A673 (cell line): Measurements from ENCODE around the gene NCOA3. TPM values are rescaled to one million over a fixed set of nuclear protein-coding genes. Genes with fewer than 3 reads are reported as not detected.

Source experiments
- BruUV-seq: library from RNA; stranded (reverse); fragments of 400-500 nt; replicated peaks from 2 replicates; lab custom pipeline; 2021; lab: Mats Ljungman, UMichigan
- CTCF ChIA-PET: fragments of 300-600 bp; sonication (Branson Sonifier 250); formaldehyde crosslinking; loops from one replicate; lab custom pipeline; 2022; ENCODE audit warnings: antibody characterized with exemption; lab: Charles Lee
- POLR2A ChIA-PET: fragments of 300-600 bp; sonication (Branson Sonifier 250); formaldehyde crosslinking; loops from one replicate; lab custom pipeline; 2022; ENCODE audit warnings: antibody characterized with exemption; ENCODE audit not compliant: low non-redundant PET; lab: Charles Lee
- DNase-seq: peaks from one replicate; pipeline ENCODE4 v3.0.0-alpha.2; 2015; ENCODE audit warnings: low spot score
- H3K27ac ChIP-seq: fragments of 200-600 bp; sonication (generic); 2 replicates; pipeline ENCODE4 v1.5.1; 2016; ENCODE audit warnings: mixed run types, low read depth, mild to moderate bottlenecking, mixed read lengths, antibody characterized with exemption, low read length; ENCODE audit not compliant: poor library complexity, severe bottlenecking
- H3K27me3 ChIP-seq: fragments of 200-600 bp; sonication (generic); replicated peaks from 2 replicates; pipeline ENCODE4 v1.6.1; 2017; ENCODE audit warnings: mixed run types, low read depth, mild to moderate bottlenecking, mixed read lengths, antibody characterized with exemption, low read length; ENCODE audit not compliant: insufficient read depth, poor library complexity
- H3K36me3 ChIP-seq: fragments of 200-600 bp; sonication (generic); 2 replicates; pipeline ENCODE4 v1.6.1; 2016; ENCODE audit warnings: mixed run types, mild to moderate bottlenecking, mixed read lengths, antibody characterized with exemption, low read length; ENCODE audit not compliant: insufficient read depth, poor library complexity, severe bottlenecking
- H3K4me1 ChIP-seq: fragments of 200-600 bp; sonication (generic); 2 replicates; pipeline ENCODE4 v1.6.1; 2017; ENCODE audit warnings: mixed run types, mild to moderate bottlenecking, mixed read lengths, antibody characterized with exemption, low read length; ENCODE audit not compliant: insufficient read depth, poor library complexity, severe bottlenecking
- H3K4me3 ChIP-seq: fragments of 200-600 bp; sonication (generic); 2 replicates; pipeline ENCODE4 v1.5.1; 2016; ENCODE audit warnings: low read depth, mixed run types, mild to moderate bottlenecking, mixed read lengths, low read length; ENCODE audit not compliant: poor library complexity, severe bottlenecking
- H3K9me3 ChIP-seq: fragments of 200-600 bp; sonication (generic); 2 replicates; pipeline ENCODE4 v1.6.1; 2016; ENCODE audit warnings: mixed run types, low read depth, mild to moderate bottlenecking, mixed read lengths, antibody characterized with exemption, low read length; ENCODE audit not compliant: poor library complexity, severe bottlenecking
- EZH2 ChIP-seq: fragments of 200-600 bp; sonication (generic); IDR thresholded peaks from 2 replicates; pipeline ENCODE4 v1.6.1; 2017; ENCODE audit warnings: borderline replicate concordance, low read depth, mild to moderate bottlenecking, mixed read lengths, antibody characterized with exemption, low read length; ENCODE audit not compliant: poor library complexity, severe bottlenecking
- intact Hi-C: fragments of 100-400 bp; cut with micrococcal nuclease; formaldehyde crosslinking; loops from one replicate; pipeline ENCODE4 v1.10.0; 2022; ENCODE audit not compliant: unreplicated experiment
- total RNA-seq: library from RNA; stranded (reverse); gene quantifications from 2 replicates; pipeline ENCODE4 v1.2.3, GENCODE V29; 2021
- TF ChIP-seq, protein P1 (sequence below): fragments of 300-800, 200-600 bp; sonication (generic); conservative IDR thresholded peaks from 2 replicates; pipeline ENCODE4 v1.5.1; 2017; ENCODE audit warnings: low read depth, mild to moderate bottlenecking, antibody characterized with exemption, low read length, moderate library complexity, mixed read lengths

NCOA3 gene
- total RNA-seq, 1 experiment from 2014 or later = 26.8 TPM

DNA sequence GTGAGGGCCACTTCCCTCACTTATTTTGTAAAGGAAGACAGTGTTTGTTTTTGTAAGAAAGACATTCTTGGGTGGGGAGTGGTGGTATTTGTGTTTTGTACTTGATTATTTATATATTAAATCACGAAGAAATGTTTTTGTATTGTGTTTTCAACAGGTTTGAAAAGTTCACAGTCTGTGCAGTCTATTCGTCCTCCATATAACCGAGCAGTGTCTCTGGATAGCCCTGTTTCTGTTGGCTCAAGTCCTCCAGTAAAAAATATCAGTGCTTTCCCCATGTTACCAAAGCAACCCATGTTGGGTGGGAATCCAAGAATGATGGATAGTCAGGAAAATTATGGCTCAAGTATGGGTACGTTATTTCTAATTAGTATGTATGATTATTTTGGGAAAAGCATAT lies 137.2 kb downstream of the NCOA3 start:
- peaks cover 20% of the 10 kb centered on the region for H3K36me3 ChIP-seq
- no peak overlapping the region for H3K4me3 ChIP-seq
- no peak overlapping the region for H3K27ac ChIP-seq
- no peaks in the 10 kb centered on the region for H3K9me3 ChIP-seq
- no peaks in the 10 kb centered on the region for H3K4me1 ChIP-seq
- BruUV-seq = no TSS peak
- TF ChIP-seq, protein P1, sequence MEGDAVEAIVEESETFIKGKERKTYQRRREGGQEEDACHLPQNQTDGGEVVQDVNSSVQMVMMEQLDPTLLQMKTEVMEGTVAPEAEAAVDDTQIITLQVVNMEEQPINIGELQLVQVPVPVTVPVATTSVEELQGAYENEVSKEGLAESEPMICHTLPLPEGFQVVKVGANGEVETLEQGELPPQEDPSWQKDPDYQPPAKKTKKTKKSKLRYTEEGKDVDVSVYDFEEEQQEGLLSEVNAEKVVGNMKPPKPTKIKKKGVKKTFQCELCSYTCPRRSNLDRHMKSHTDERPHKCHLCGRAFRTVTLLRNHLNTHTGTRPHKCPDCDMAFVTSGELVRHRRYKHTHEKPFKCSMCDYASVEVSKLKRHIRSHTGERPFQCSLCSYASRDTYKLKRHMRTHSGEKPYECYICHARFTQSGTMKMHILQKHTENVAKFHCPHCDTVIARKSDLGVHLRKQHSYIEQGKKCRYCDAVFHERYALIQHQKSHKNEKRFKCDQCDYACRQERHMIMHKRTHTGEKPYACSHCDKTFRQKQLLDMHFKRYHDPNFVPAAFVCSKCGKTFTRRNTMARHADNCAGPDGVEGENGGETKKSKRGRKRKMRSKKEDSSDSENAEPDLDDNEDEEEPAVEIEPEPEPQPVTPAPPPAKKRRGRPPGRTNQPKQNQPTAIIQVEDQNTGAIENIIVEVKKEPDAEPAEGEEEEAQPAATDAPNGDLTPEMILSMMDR = no peak
- intact Hi-C loops = no loop called here
- ChIA-PET CTCF (no interaction called here), POLR2A (no interaction called here)
- no peaks in the 10 kb centered on the region for H3K27me3 ChIP-seq
- DNase-seq = no peak

DNA sequence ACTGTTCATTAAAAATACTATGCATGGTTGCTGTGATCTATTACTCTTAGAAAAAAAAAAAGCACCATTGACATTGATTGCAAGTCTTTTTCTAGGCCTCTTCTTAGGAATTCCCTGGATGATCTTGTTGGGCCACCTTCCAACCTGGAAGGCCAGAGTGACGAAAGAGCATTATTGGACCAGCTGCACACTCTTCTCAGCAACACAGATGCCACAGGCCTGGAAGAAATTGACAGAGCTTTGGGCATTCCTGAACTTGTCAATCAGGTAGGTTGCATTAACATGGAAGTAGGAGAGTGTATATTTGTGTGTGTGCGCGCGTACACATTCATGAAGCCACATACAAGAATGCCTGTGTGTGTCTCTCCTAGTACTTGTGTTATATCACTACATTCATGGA lies 140.4 kb downstream of the NCOA3 start:
- no TSS peak for BruUV-seq
- Histone ChIP-seq H3K27me3 (no peaks in the 10 kb centered on the region), H3K27ac (no peak overlapping the region), H3K4me1 (no peaks in the 10 kb centered on the region), H3K36me3 (peaks cover 11% of the 10 kb centered on the region), H3K4me3 (no peak overlapping the region), H3K9me3 (no peaks in the 10 kb centered on the region)
- DNase-seq = no peak
- POLR2A ChIA-PET = no interaction called here
- CTCF ChIA-PET = no interaction called here
- intact Hi-C loops = no loop called here
- TF ChIP-seq, protein P1 = no peak
- no peak for TF ChIP-seq EZH2

DNA sequence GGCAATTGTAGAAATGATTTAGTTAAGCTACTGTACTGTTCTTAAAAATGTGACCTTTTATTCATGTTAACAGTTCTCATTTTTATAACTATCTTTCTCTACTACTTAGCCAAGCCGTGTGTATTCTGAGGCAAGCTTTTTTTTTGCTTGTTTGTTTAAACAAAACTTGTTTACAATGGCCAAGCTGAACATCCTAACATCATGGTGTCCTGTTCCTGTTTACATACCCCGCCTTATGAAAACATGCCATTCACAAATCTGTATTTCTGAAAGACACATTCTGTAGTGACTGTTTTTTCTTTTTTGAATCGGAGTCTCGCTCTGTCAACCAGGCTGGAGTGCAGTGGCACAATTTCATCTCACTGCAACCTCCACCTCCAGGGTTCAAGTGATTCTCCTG lies 140.9 kb downstream of the NCOA3 start:
- no peaks in the 10 kb centered on the region for H3K9me3 ChIP-seq
- H3K27ac ChIP-seq = no peak overlapping the region
- no peak for DNase-seq
- ChIA-PET POLR2A (no interaction called here), CTCF (no interaction called here)
- no peak overlapping the region for H3K4me3 ChIP-seq
- TF ChIP-seq EZH2 = no peak
- TF ChIP-seq, protein P1 = no peak
- peaks cover 11% of the 10 kb centered on the region for H3K36me3 ChIP-seq
- intact Hi-C loops = no loop called here
- no TSS peak for BruUV-seq
- H3K27me3 ChIP-seq = no peaks in the 10 kb centered on the region
- no peaks in the 10 kb centered on the region for H3K4me1 ChIP-seq
